ENCODE data around the gene AQP12A.
"Not testable (repeated sequence)": the region's sequence is repeated elsewhere in the genome, so short reads cannot be mapped to it uniquely, and the experiment has no call there.

The AQP12A gene

DNA sequence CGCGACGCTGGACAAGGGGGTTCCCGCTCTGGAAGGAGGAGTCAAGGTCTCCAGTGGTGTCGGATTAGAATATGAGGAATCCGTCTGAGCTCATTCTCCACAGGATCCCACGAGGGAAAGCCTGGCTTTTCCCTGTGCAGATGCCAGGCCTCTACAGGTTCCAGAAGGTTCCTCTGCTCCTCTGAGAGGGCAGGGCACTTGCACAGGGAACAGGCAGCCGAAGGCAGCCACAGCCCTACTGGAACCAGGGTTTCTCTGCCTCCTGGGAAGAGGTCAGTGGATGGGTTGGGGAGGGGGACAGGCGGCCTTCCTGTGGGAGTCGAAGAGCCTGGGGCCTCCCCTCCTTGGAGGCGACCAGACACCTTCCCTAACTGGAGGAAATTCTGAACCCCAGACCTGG lies 1.7 kb upstream of the AQP12A start:
- no peak for FAIRE-seq

DNA sequence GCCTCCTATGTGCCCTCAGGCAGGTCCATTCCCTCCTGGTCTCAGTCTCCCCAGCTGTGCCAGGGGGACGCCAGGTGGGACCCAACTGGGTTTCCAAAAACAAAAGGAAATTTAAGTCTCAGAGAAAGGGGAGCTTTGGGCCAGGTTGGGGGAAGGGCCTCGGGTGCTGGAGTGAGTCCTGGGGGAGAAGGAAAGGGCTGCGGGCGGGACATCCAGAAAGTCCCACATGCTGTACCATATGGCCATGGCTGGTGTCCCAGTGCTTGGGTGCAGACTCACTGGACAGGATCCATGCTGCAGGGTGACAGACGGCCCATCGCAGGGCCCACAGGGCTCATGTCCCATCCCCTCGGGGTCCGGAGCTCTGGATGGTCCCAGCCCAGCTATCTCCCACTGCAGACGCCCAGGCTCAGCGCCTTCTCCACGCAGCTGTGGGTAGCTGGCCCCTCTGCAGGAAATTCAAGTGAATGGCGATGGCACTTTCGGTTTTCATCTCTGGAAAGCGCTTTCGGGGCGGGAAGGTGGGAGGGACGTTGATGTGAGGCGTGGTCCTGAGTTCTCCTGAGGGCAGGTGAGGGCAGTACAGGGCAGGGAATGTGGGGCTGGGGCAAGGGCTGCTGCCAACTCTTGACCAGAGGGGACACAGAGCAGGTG lies 1.1 kb upstream of the AQP12A start:
- not testable (repeated sequence) for FAIRE-seq

DNA sequence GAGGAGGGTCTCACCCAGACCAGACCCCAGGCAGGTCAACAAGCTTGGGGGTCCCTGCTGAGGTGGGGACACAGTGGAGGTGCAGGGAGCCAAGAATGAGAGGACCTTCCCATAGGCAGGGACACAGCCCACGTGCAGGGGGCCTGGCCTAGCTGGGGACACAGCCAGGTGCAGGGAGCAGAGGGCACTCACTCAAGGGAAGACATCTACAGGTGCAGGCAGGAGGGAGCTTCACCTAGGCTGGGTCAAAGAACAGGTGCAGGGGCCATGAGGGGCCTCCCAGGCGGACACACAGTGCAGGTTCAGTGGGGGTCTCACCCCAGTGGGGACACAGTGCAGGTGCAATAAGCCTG lies 615 bp upstream of the AQP12A start:
- FAIRE-seq = not testable (repeated sequence)

DNA sequence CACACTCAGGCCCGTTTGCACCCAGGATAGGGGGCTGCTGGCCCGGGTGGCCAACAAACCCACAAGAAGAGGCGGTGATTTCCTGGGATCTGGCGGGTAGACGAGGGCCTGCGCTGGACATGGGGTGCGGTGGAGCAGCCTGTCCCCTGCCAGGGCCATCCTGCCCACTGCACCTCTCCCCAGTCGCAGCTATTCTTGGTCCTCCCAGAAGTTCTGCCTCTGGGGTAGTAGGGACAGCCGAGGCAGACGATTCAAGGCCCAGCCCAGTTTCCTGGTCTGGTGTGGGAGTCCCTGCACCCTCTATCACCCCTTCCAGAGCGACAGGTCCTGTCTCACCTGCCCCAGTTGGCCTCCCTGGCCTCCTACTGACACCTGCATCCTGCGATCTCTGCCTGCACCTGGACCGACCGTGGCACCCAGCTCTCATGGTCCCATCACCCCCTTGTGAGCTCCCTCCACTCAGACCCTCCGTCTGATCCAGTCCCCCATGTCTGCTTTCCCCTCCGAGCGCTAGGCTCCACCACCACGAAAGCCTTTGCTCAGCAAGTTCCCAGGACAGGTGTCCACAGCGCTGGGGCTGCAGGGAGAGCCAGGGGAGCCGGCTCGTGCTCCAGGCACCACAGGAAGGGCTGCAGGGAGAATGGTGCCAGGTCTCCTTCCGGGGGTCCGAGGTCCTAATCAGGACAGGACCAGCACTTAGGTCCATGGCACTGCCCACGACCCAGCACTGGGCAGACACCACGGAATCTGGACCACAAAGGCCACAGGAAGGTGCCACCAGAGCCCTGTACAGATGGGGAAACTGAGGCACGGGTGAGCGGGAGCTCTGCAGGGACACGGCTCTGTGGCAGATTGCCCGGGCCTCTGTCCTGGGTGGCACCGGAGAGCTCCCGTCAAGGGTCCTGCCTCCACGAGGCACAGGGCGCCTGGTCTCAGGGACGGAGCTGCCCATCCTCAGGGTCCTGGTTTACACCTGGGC lies 1.2 kb downstream of the AQP12A start:
- FAIRE-seq = not testable (repeated sequence)

DNA sequence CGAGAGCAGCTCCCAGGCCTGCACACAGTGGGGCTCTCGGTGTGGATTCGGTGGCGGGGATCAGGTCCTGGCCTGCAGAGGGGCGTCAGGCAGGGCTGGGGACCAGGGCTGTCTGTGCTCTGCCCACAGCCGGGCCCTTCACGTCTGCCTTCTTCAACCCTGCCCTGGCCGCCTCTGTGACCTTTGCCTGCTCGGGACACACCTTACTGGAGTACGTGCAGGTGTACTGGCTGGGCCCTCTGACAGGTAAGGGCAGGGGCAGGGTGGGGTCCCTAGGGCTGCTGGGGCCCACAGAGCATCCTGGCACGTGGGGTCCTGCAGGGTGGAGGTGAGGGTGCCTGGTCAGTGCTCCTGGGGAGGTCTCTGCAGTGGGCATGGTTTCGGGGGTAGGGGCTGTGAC lies 2.6 kb downstream of the AQP12A start:
- not testable (repeated sequence) for FAIRE-seq

DNA sequence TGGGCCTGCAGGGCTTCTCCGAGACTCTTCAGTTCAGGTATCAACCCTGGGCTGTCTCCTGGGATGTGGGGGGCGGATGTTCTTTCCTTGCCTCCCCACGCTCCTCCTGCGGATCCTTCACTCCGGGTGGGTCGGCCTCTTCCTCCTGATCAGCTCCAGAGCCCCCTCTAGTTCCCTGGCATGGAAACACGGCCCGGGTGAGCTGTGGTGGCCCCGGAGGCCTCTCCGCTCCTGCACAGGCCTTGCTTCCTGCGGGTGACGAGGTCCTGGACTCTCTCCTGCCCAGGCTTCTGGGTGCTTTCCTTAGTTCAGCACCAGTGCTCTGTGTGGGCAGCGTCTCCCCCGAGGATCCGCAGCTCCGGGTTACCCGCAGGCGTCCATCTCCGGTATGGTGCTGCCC lies 3.9 kb downstream of the AQP12A start:
- FAIRE-seq = not testable (repeated sequence)

DNA sequence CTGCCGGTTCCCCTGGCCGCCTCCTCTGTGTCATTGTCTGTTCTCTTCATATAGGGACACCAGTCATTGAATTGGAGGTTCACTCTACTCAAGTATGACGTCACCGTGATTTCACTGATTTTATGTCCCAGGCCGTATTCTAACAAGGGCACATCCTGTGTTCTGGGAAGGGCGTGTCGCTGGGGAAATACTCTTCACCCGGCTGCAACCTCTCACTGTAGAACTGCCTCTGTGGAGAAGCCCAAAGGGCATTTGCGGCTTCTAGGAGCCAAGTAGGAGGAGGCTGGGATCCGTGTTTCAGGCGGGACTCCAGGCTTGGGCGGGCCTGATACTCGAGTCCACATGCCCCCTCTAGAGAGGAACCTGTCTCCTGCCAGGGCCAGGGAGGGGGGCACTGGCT lies 4.8 kb downstream of the AQP12A start:
- FAIRE-seq = not testable (repeated sequence)

DNA sequence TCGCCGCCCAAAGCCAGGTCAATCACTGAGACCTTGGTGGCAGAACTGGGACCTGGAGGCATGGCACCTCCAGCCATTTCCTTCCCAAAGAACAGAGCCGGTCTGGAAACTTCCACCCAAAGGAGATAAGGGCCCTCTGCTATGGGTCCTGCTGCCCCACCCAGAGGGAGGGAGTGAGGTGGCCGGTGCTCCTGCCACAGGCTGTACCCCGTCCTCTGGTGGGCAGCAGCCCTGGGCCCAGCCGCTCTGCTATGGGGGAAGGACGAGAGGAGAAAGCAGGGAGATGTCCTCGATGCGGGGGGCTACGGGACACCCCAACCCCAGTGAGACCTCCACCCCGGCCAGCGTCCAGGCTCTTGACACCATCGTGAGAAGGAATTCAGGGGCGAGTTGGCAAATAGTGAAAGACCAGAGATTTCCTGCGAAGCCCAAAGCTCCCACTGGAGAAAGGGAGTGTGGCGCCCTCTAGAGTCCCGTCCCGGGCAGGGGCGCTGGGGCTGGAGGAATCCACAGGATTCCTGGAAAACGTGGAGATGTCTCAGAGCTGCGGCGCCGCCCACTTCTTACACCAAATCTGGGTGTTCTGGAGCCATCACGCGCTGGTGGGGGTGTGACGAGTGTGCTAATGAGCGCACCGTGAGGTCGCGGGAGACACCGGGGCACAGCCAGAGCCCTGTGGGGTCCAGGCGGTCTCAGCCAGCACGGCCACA lies 7.3 kb downstream of the AQP12A start:
- not testable (repeated sequence) for FAIRE-seq

DNA sequence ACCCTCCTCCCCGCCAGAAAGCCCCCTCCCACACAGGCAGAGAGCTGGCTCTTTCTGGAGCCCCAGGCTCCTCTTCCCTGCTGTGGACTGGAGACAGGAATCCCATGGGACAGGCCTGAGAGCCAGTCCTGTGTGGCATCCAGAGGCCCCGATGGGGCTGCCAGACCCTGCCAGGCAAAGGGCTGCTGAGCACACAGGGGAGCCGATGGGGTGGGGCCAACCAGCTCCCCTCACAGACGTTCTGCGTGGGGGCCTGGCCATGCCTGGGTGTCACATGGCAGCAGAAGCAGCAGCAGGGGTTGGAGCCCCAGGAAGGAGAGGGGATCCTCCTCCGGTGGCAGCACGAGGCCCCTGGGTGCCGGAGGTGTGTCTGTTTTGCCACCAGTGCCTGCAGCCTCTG lies 8.2 kb downstream of the AQP12A start:
- not testable (repeated sequence) for FAIRE-seq

DNA sequence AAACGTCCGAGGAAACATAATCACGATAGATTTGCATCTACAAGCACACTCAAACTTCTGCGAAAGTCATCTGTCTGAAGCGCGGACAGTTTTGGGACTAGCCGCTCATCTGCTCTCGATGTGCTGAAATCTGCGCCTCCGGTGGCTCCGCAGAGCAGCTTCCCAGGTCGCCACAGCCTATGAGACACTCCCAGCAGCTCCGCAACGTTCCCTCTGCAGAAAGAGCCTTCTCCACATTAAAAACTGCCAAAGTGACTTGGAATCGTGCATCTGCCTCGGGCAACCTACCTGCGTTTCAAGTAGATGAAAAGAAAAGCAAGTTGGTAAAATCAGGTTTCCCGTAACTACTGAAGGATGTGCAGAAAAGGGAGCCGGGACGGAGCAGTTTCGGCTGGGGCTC lies 8.9 kb downstream of the AQP12A start:
- not testable (repeated sequence) for FAIRE-seq

DNA sequence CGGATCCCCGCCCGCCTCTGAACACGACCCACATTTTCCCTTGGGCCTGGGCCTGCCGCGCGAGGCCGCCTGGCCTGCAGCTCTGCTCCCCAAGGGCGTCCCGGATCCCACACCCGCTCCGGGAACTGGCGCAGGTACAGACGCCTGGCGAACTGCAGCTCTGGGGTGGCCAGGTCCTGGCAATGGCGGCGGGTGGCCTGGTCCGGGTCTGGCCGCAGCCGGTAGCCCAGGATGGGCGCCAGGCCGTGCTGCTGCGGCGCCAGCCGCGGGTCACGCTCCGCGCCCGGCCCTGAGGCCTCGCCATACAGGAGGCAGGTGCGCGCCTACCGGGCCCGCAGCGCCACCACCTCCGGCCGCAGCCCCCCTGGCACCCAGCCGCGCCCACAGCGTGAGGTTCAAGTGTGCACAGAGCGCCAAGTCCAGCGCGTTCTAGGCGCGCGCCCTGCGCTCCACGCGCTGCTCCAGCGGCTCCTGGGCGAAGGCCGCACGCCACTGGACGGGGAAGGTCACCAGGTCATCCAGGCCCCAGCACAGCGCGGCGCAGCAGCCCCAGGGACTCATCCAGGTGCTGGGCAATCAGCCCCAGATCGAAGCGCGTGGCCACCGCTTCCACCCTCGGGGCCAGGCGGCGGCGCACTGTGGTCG lies 9.5 kb downstream of the AQP12A start:
- no peak for FAIRE-seq

DNA sequence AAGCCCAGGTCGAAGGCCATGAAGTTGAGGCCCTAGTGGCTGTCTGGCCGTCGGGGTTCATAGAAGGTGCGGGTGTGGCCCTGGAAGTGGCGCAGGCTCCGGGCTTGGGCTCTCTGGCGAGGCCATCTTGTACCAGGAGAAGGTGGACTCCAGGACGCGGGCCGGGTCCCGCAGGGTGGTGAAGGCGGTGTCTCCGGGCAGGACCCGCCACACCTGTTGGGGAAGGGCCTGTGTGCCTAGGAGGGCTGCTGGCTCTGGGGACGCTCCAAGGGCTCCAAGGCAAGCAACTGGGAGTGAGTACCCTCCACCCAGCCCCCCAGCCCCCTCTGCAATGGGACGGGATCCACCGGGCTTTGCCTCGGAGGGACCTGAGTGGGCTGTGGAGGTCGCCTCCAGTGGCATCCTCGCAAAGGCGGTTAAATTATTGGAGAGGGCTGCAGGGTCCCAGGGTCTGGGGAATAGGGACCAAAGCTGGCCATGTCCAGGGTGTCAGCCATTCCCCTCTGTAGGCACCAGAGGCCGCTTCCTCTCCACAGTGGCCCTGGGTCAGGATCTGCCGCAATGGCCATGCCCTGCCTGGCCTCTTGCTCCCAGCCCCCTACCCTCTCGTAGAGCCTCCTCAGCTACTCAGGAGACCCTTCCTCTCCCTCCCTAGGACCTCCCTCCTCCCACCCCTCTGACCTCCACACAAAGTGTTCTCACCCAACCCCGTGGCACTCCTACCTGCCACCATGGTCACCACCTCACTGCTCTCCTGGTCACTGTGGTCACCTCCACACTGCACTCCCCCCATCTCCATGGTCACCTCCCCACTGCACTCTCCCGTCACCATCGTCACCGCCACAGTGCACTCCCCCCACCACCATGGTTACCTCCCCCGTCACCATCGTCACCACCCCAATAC lies 10.3 kb downstream of the AQP12A start:
- FAIRE-seq = no peak

DNA sequence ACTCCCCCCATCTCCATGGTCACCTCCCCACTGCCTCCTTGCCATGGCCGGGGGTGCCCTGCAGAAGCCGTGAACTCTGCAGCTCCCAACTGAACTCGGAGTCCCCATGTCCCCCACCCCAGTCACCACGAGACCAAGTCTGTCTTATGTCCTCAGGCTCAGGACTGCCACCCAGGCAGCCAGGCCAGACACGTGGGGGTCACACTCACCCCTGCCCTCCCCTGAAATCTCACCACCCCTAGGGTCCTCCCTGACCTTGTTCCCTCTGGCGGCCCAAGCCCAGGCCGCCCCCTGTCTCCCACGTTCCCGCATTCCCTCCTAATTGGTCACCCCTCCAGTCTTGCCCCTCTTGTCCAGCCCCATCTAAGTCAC lies 11.0 kb downstream of the AQP12A start:
- FAIRE-seq = no peak

DNA sequence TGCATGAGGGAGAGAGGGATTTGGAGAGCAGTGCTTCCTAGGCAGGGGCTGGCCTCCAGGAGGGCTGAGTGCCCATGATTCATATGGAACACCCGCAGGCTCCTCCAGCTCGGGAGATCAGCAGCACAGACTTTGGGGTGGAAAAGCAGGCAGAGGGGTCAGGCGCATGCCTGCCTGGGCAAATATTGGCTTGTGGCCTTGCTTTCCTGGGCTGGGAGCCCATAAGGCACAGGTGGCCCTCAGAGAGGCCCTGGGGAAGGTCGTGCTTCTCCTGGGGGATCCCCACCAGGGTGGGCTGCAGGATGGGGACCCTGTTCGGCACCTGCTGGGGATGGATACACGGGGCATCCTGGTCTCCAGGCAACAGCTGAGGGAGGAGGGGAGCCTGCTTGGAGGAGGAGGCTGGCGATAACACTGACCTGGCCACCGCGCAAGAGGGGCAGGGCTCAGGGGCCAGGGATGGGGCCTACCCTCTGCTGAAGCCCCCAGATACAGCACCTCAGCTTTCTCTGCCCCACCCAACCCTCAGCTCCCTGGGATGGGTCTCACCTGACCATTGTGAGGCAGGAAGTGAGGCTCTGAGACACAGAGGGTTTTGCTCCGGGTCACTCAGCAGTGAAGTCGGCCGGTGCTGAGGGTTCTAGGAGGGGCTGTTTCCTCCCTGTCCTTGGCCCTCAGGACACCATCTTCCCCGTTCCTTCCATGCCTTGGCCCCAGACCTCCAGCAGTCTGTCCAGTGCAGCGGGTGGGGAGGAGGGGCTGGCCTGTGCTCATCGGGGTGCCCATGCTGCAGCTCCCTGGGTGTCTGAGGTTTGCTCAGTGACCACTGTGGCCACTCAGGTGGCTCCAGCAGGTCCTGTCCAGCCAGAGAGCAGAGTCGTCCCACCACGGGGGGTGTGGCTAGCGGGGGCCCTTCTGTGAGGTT lies 12.0 kb downstream of the AQP12A start:
- FAIRE-seq = no peak

DNA sequence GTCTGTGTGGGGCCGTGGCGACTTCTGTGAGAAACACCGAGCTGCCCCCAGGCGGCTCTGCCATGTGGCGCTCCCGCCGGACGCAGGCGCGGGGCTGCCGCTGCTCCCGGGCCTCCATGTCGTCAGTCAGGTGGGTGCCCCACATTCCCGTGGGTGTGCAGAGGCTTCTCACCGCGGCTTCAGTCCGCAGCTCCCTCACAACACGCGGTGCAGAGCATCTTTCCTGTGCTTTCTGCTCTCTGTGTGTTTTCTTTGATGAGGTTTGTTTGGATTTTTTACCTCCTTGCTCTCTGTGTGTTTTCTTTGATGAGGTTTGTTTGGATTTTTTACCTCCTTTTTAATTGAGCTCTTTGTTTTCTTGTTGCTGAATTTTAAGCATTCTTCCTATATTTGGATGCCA lies 13.0 kb downstream of the AQP12A start:
- FAIRE-seq = no peak

DNA sequence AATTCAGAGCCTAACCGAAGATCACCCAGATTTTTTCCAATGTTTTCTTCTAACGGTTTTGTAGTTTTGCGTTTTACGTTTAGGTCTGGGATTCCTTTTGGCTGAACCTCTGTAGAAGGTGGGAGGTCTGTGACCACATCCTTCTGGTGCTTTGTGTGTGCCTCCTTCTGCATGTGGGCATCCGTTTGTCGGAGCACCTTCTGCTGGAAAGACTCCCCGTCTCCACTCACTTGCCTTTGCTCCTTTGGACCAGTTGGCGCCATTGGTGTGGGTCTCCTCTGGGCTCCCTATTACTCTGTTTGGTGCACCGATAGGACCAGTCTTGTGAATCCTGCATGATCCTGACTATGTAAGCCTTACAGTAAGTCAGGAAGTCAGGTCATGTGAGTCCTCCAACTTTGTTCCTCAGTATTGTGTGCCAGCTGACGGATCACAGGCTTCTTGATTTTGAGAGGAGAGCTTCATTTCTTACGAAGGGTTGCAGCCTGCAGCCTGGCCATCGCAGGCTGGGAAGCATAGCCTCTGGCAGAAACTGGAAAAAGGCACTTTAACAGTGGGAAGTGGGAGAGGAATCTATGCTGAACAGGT lies 13.6 kb downstream of the AQP12A start:
- FAIRE-seq = no peak

DNA sequence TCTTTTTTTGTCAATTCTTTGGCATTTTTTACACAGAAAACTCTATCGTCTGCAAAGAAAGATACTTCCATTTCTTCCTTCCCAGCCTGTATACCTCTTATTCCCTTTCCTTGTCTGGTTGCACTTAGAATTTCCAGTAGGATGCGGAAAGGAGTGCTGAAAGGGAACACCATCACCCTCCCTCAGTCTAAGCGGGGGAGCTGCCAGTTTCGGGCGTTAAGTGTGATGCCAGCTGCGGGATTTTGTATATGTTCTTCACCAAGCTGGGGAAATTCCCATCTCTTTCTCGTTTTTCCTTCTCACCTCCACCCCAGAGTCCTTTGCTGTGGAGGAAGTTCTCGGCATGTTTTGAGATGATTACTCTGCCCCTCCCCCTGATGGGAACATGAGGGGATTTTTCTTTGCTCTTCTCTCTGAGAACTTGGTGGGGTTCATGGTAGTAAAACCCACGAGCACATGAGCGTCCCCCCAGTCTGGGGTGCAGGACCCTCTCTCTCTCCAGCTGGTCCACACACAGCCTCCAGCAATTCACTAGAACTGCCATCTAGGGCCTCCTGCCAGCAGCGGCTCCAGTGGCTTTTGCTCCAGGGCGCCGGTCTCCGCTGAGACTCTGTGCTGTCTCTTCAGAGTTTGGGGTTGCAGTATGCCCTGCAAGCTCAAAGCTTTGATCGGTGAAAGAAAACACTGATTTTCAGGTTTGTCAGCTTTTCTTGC lies 15.5 kb downstream of the AQP12A start:
- FAIRE-seq = no peak

DNA sequence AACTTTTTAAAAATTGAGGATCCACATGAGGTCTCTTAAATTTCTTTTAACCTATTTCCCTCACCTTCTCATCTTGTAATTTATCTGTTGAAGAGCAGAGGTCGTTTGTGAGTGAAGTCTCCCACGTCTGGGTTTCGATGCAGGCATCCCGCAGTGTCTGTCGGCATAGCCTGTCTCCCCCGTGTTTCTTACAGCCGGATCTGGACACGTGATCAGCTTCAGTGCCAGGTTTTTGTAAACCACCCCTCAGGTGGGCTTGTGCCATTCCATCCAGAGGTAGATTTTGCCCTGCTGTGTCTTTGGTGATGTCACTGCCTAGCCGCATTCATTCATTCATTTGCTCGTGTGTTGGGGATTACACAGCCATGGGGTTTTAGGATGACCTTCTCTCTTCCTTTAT lies 16.2 kb downstream of the AQP12A start:
- FAIRE-seq = no peak

DNA sequence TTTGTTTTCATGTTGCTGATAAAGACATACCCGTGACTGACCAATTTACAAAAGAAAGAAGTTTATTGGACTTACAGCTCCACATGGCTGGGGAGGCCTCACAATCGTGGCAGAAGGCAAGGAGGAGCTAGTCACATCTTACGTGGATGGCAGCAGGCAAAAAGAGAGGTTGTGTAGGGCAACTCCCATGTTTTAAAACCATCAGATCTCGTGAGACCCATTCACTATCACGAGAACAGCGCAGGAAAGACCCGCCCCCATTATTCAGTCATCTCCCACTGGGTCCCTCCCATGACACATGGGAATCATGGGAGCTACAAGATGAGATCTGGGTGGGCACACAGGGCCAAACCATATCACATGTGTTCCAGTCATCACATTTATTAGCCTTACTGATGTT lies 16.8 kb downstream of the AQP12A start:
- FAIRE-seq = no peak

DNA sequence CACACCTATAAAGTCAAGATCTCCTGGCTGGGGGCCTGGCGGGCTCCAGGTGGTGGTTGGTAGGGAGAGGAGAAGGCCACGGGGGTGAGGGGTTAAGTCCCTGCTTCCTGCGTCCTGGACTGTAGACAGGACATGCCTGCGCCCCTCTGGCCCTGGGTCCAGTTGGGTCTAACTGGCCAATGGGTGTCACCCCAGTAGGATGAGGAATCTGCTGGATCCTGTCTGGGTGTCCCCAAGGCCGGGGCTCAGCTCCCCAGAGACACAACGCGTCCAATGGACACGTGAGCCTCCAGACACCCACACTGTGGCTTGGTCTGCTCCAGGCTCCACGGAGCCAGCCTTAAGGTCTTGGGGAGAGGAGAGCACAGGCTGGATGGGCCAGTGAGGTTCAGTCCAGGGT lies 19.6 kb downstream of the AQP12A start:
- no peak for FAIRE-seq

All from A204.1 (cell line).